Fibroblast of mammary gland (primary cell): ENCODE results near the gene FHOD1.

Experiments used
- DNase-seq: peaks from one replicate; pipeline ENCODE4 v3.0.0-alpha.2; 2010; ENCODE audit warnings: low read depth
- H3K4me3 ChIP-seq: 2 replicates; pipeline ENCODE4 v1.5.1; 2011; ENCODE audit warnings: low read depth, mild to moderate bottlenecking, low read length, moderate library complexity; ENCODE audit not compliant: control insufficient read depth
- TF ChIP-seq, protein P1 (sequence below): conservative IDR thresholded peaks from 2 replicates; pipeline ENCODE4 v1.5.1; 2011; ENCODE audit warnings: low read depth, low read length, inconsistent platforms; ENCODE audit not compliant: control insufficient read depth, insufficient read depth

FHOD1 gene

GRCh38 chr16:67238806-67239470, 8.3 kb downstream of the FHOD1 start:
- TF ChIP-seq, protein P1, sequence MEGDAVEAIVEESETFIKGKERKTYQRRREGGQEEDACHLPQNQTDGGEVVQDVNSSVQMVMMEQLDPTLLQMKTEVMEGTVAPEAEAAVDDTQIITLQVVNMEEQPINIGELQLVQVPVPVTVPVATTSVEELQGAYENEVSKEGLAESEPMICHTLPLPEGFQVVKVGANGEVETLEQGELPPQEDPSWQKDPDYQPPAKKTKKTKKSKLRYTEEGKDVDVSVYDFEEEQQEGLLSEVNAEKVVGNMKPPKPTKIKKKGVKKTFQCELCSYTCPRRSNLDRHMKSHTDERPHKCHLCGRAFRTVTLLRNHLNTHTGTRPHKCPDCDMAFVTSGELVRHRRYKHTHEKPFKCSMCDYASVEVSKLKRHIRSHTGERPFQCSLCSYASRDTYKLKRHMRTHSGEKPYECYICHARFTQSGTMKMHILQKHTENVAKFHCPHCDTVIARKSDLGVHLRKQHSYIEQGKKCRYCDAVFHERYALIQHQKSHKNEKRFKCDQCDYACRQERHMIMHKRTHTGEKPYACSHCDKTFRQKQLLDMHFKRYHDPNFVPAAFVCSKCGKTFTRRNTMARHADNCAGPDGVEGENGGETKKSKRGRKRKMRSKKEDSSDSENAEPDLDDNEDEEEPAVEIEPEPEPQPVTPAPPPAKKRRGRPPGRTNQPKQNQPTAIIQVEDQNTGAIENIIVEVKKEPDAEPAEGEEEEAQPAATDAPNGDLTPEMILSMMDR: no peak
- no peak for DNase-seq
- no peak overlapping the region for H3K4me3 ChIP-seq

DNA sequence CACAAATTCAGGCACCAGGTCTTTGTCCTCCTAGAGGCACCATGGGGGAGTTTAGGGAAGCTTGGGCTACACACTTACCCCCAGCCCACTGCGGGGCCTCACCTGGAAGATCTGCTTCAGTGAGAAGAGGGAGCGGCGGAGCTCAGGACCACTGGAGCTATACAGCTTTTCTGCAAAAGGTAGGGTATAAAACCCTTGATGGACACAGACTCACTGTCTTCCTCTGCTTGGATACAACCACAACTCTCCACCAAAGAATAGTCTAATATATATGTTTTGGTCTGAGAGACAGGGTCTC, 9.1 kb downstream of the FHOD1 start:
- TF ChIP-seq, protein P1: no peak
- no peak overlapping the region for H3K4me3 ChIP-seq
- DNase-seq: no peak

DNA sequence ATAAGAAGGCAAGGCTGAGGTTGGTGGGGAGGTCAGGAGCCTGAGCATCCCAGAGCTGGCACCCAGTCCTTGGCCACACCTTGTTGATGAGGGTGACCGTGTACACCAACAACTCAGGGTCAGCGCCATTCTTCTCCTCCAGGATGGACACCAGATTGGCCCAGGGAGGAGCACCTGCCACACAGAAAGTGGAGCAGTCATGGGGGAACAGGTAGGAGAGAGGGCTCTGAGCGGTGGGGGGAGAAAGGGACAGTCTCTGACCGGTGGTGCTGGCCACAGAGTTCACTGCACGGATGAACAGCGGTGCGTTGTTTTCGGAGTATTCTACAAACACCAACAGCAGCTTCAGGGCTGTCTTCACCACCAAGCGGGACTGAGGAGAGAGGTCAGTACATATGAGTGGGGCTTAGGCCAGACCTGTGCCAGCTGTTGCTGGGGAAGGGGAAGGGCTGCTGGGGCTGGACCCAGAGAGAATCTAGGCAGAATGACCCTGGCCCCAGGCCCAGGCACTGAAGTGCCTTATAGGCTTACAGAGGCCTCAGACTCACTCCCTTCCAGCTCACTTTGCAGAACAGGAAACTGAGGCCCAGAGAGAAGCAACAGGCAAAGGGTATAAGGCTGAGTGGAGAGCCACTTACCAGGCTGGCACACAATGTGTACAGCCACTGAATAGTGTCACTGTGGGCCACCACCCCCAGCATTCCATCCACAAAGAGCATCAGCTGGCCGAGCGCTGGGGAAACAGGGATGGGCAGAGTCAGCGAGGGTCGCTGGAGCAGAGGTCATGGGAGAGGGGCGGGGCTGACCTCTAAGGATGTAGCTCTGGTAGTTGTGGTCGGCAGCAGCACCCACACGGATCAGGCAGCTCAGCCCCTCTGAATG, 9.6 kb downstream of the FHOD1 start:
- DNase-seq: no peak
- TF ChIP-seq, protein P1: no peak
- H3K4me3 ChIP-seq: no peak overlapping the region

- H3K4me3 ChIP-seq: no peak overlapping the region
Observed at GRCh38 chr16:67236563-67237395, 10.5 kb downstream of the FHOD1 start.

GRCh38 chr16:67235816-67236562, 11.3 kb downstream of the FHOD1 start:
- no peak overlapping the region for H3K4me3 ChIP-seq
- DNase-seq: no peak
- TF ChIP-seq, protein P1: no peak

More at GRCh38 chr16:67236563-67237395, 10.5 kb downstream of the FHOD1 start:
- TF ChIP-seq, protein P1: no peak
- peak; percentile 67 for DNase-seq

DNA sequence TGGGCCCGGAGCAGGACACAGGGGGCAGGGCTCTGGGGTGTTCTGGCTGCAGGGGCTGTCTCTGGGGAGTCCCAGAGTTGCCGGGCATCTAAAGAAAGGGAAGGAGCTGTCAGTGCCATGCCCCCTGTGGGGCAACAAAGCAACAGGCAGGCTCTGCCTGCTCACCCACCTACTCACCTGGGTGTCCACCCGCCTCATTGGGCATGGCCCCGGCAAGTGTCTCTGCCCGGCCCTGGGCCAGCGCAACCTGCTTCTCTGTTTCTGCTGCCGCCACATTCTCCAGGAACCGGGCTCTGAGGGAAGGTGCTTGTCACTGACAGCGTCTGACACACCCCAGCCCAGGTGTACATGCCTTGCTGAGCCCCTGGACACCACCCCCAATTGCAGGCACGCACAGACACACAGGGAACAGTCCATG, 13.1 kb downstream of the FHOD1 start:
- DNase-seq: no peak
- TF ChIP-seq, protein P1: no peak
- H3K4me3 ChIP-seq: no peak overlapping the region
